Calu3 (cell line): ENCODE results near the gene KCND3. TPM values are rescaled to one million over a fixed set of nuclear protein-coding genes. Genes with fewer than 3 reads are reported as not detected.

Source experiments
- BruUV-seq: library from RNA; stranded (reverse); fragments of 400-500 nt; replicated peaks from 2 replicates; lab custom pipeline; 2021; lab: Mats Ljungman, UMichigan
- CTCF ChIA-PET: fragments of 300-600 bp; sonication (Branson Sonifier 250); formaldehyde crosslinking; loops from one replicate; lab custom pipeline; 2022; ENCODE audit warnings: antibody characterized with exemption; lab: Charles Lee
- DNase-seq: peaks from one replicate; pipeline ENCODE4 v3.0.0; 2022
- H3K27ac Mint-ChIP-seq: one replicate; pipeline ENCODE4 v1.8.0; 2022; ENCODE audit warnings: mixed read lengths; ENCODE audit not compliant: unreplicated experiment
- H3K27me3 Mint-ChIP-seq: one replicate; pipeline ENCODE4 v1.8.0; 2022; ENCODE audit warnings: mixed read lengths; ENCODE audit not compliant: unreplicated experiment
- H3K36me3 Mint-ChIP-seq: one replicate; pipeline ENCODE4 v1.8.0; 2022; ENCODE audit warnings: mild to moderate bottlenecking, moderate library complexity, mixed read lengths; ENCODE audit not compliant: insufficient read depth, unreplicated experiment
- H3K4me1 Mint-ChIP-seq: one replicate; pipeline ENCODE4 v1.8.0; 2022; ENCODE audit warnings: mild to moderate bottlenecking, low read depth, mixed read lengths; ENCODE audit not compliant: unreplicated experiment
- H3K4me3 Mint-ChIP-seq: one replicate; pipeline ENCODE4 v1.8.0; 2022; ENCODE audit warnings: mild to moderate bottlenecking, low read depth, moderate library complexity, mixed read lengths; ENCODE audit not compliant: unreplicated experiment
- H3K9me3 Mint-ChIP-seq: one replicate; pipeline ENCODE4 v1.8.0; 2022; ENCODE audit warnings: low read depth, mixed read lengths; ENCODE audit not compliant: unreplicated experiment
- intact Hi-C: fragments of 100-400 bp; cut with micrococcal nuclease; formaldehyde crosslinking; loops from one replicate; pipeline ENCODE4 v1.10.0; 2022; ENCODE audit not compliant: unreplicated experiment
- total RNA-seq: library from RNA; stranded (reverse); gene quantifications from 2 replicates; pipeline ENCODE4 v1.2.3, GENCODE V29; 2022
- TF ChIP-seq, protein P1 (sequence below): fragments of 200-600 bp; IDR thresholded peaks from one replicate; pipeline ENCODE4 v1.8.0; 2022; ENCODE audit warnings: antibody characterized with exemption; ENCODE audit not compliant: unreplicated experiment

KCND3 gene
- total RNA-seq, 1 experiment from 2014 or later = 0.07 TPM

DNA sequence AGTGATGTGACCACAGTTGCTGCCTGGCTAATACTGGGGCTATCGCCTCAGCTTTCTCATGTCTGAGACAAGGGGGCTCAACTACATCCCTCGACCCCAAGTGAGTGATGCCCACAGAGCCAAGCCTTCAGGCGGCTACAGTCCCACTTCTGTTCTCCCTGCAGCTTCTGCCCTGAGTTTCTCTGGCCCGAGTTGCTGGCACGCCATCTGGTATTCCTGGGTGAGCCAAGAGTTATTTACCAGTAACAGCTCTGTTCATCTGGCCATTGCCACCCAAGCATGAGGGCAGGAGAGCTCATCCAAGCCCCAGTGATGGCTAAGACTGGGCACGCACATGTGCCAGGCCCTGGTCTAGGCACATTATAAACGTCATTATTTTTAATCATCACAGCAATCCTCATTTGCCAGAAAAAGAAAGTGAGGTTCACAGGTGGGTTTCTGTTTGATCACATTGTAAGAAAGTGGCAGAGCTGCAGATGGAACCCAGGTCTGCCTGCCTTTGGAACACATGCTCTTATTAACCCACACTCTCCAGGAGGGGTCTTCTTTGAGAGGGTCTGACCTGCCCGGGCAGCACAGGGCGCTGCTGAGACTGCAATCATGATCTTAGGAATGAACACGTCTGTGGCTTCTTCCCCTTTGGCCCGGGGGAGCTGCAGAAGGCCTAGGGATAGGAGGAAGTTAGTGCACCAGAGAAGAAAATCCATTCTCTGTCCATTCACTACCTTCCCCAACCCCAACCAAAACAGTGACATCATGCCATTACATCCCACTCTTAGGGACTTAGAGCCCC, 27.5 kb downstream of the KCND3 start:
- intact Hi-C loops = no loop called here
- H3K4me1 Mint-ChIP-seq = no peaks in the 10 kb centered on the region
- no peak for DNase-seq
- peaks cover 80% of the 10 kb centered on the region for H3K27me3 Mint-ChIP-seq
- no peak overlapping the region for H3K4me3 Mint-ChIP-seq
- H3K9me3 Mint-ChIP-seq = no peaks in the 10 kb centered on the region
- CTCF ChIA-PET = no interaction called here
- no TSS peak for BruUV-seq
- TF ChIP-seq, protein P1, sequence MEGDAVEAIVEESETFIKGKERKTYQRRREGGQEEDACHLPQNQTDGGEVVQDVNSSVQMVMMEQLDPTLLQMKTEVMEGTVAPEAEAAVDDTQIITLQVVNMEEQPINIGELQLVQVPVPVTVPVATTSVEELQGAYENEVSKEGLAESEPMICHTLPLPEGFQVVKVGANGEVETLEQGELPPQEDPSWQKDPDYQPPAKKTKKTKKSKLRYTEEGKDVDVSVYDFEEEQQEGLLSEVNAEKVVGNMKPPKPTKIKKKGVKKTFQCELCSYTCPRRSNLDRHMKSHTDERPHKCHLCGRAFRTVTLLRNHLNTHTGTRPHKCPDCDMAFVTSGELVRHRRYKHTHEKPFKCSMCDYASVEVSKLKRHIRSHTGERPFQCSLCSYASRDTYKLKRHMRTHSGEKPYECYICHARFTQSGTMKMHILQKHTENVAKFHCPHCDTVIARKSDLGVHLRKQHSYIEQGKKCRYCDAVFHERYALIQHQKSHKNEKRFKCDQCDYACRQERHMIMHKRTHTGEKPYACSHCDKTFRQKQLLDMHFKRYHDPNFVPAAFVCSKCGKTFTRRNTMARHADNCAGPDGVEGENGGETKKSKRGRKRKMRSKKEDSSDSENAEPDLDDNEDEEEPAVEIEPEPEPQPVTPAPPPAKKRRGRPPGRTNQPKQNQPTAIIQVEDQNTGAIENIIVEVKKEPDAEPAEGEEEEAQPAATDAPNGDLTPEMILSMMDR = no peak
- H3K36me3 Mint-ChIP-seq = no peaks in the 10 kb centered on the region
- H3K27ac Mint-ChIP-seq = no peak overlapping the region

DNA sequence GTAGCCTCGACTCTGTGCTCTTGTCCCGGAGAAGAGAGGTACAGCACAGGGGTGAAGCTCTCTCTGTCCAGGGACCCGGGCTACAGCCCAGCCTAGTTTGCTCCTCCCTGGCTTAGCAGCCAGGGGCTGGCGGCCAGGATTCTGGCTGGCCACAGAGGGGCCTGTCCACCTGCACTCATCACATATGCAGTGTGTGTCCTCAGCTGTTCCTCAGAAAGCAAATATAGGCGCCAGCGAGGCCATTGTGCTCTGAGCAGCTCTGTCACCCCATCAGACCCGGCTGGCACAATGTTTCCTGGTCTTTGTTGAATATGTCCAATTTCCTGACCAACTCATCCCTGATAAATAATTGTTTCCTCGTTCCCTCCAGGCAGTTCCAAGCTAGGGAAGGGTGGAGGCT, 28.5 kb downstream of the KCND3 start:
- Mint-ChIP-seq H3K4me3 (no peak overlapping the region), H3K9me3 (no peaks in the 10 kb centered on the region), H3K36me3 (no peaks in the 10 kb centered on the region), H3K4me1 (no peaks in the 10 kb centered on the region), H3K27me3 (peaks cover 83% of the 10 kb centered on the region), H3K27ac (no peak overlapping the region)
- no TSS peak for BruUV-seq
- TF ChIP-seq, protein P1 = no peak
- CTCF ChIA-PET = no interaction called here
- DNase-seq = no peak
- intact Hi-C loops = no loop called here

GRCh38 chr1:111959436-111959835, 30.0 kb downstream of the KCND3 start:
- no peaks in the 10 kb centered on the region for H3K36me3 Mint-ChIP-seq
- BruUV-seq = no TSS peak
- TF ChIP-seq, protein P1 = no peak
- no peak overlapping the region for H3K4me3 Mint-ChIP-seq
- no peaks in the 10 kb centered on the region for H3K9me3 Mint-ChIP-seq
- CTCF ChIA-PET = no interaction called here
- H3K4me1 Mint-ChIP-seq = no peaks in the 10 kb centered on the region
- peaks cover 84% of the 10 kb centered on the region for H3K27me3 Mint-ChIP-seq
- intact Hi-C loops = no loop called here
- H3K27ac Mint-ChIP-seq = no peak overlapping the region
- no peak for DNase-seq

GRCh38 chr1:111958851-111959250, 30.6 kb downstream of the KCND3 start:
- H3K4me1 Mint-ChIP-seq = no peaks in the 10 kb centered on the region
- no peaks in the 10 kb centered on the region for H3K9me3 Mint-ChIP-seq
- no peaks in the 10 kb centered on the region for H3K36me3 Mint-ChIP-seq
- intact Hi-C loops = no loop called here
- BruUV-seq = no TSS peak
- TF ChIP-seq, protein P1 = no peak
- no peak for DNase-seq
- H3K27me3 Mint-ChIP-seq = peaks cover 84% of the 10 kb centered on the region
- H3K27ac Mint-ChIP-seq = no peak overlapping the region
- CTCF ChIA-PET = no interaction called here
- H3K4me3 Mint-ChIP-seq = no peak overlapping the region
